HFFc6 (cell line): Measurements from ENCODE around the gene FRMD5. TPM values are rescaled to one million over a fixed set of nuclear protein-coding genes. Genes with fewer than 3 reads are reported as not detected.

Experiments used
- DNase-seq: peaks from one replicate; pipeline ENCODE4 v3.0.0-alpha.2; 2018
- H3K27ac Mint-ChIP-seq: 2 replicates; pipeline ENCODE4 v1.8.0; 2020; ENCODE audit warnings: mild to moderate bottlenecking, mixed read lengths
- H3K27me3 Mint-ChIP-seq: 2 replicates; pipeline ENCODE4 v1.8.0; 2021; ENCODE audit warnings: mild to moderate bottlenecking, moderate library complexity, mixed read lengths; ENCODE audit not compliant: insufficient read depth
- H3K36me3 Mint-ChIP-seq: 2 replicates; pipeline ENCODE4 v1.8.0; 2021; ENCODE audit warnings: low read depth, mixed read lengths
- H3K4me1 Mint-ChIP-seq: 2 replicates; pipeline ENCODE4 v1.8.0; 2020; ENCODE audit warnings: low read depth, mixed read lengths
- H3K4me3 Mint-ChIP-seq: 2 replicates; pipeline ENCODE4 v1.8.0; 2020; ENCODE audit warnings: mild to moderate bottlenecking, moderate library complexity, mixed read lengths
- H3K9me3 Mint-ChIP-seq: 2 replicates; pipeline ENCODE4 v1.8.0; 2020; ENCODE audit warnings: mild to moderate bottlenecking, mixed read lengths
- total RNA-seq, 6 experiments: library from RNA; stranded (reverse); fragmentation: NEBNext Ultra II Directional; extraction: Animal tissue kit (Norgen Biotek cat#: 25700); gene quantifications; 2 replicates in 1 of 6; 3 replicates in 5 of 6; pipeline ENCODE4 v1.2.3, GENCODE V29; 2021
- TF ChIP-seq, protein P1 (sequence below): fragments of 200-600 bp; sonication (generic); IDR thresholded peaks from 2 replicates; pipeline ENCODE4 v1.5.0; 2021; ENCODE audit warnings: antibody characterized with exemption, mild to moderate bottlenecking

The FRMD5 gene
- total RNA-seq, 6 experiments from 2014 or later, result 0.67 to 1.1 (median 0.94) TPM

DNA sequence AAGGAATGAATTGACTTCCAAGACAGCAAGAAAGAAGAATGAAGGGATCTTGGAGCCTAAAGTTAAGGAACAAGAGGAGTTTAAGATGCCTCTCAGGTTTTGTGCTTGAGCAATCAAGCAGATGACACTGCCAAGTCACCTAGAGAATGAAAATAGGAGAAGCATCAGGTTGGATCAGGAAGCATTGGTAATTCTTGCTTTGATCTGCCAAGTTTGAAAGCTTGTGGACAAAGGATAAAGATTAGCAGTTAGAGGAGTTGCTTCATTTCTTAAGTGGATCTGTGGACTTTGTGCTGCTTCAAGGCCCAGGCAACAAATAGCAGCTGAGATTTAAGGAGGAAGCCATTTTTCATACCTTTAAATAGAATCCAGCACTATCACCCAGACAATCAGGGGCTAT is 35.6 kb downstream of the FRMD5 start:
- no peaks in the 10 kb centered on the region for H3K9me3 Mint-ChIP-seq
- peaks cover 3% of the 10 kb centered on the region; the same call in 1 of the 2 replicates for H3K27me3 Mint-ChIP-seq
- no peak overlapping the region for H3K27ac Mint-ChIP-seq
- no peak overlapping the region for H3K4me3 Mint-ChIP-seq
- no peaks in the 10 kb centered on the region for H3K36me3 Mint-ChIP-seq
- TF ChIP-seq, protein P1, sequence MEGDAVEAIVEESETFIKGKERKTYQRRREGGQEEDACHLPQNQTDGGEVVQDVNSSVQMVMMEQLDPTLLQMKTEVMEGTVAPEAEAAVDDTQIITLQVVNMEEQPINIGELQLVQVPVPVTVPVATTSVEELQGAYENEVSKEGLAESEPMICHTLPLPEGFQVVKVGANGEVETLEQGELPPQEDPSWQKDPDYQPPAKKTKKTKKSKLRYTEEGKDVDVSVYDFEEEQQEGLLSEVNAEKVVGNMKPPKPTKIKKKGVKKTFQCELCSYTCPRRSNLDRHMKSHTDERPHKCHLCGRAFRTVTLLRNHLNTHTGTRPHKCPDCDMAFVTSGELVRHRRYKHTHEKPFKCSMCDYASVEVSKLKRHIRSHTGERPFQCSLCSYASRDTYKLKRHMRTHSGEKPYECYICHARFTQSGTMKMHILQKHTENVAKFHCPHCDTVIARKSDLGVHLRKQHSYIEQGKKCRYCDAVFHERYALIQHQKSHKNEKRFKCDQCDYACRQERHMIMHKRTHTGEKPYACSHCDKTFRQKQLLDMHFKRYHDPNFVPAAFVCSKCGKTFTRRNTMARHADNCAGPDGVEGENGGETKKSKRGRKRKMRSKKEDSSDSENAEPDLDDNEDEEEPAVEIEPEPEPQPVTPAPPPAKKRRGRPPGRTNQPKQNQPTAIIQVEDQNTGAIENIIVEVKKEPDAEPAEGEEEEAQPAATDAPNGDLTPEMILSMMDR, result no peak
- peaks cover 54% of the 10 kb centered on the region for H3K4me1 Mint-ChIP-seq
- no peak for DNase-seq

DNA sequence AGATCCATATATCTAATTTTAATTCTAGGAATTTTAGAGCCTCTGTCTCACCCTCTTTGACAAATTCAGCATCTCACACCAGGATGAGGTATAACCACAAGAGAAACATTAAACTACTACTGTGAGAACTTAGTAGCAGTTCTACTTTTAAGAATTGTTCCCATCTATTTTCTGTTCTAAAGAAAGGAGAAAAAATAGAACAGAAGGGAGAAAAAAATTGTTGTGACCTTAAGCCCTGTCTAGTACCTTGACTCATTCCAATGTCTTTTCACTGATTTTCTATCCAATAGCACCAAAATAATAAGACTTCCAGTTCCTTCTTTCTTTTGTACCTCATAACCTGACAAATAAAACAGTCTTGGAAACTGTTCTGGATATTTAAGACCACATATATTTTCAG is 37.0 kb downstream of the FRMD5 start:
- H3K27ac Mint-ChIP-seq, result peak overlapping the region; percentile 75
- TF ChIP-seq, protein P1, result no peak

DNA sequence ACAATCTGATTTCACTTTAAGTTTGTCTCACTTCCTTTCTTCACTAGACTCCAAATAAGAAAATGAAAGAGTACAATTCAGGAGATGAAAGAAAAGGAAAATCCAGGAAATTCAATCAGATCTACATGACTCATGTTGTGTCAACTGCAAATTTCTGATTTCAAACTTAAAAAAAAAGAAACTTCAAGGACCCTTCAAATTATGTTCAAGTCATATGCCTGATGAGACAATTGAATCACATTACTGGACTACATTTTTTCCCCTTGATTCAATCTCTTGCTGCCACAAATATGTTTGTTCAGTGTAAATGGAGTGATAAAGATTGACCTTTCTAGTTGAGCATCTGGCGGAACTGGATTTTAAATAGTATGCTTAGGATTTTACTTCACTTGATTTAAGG is 37.4 kb downstream of the FRMD5 start:
- H3K27me3 Mint-ChIP-seq, result peaks cover 3% of the 10 kb centered on the region; the same call in 1 of the 2 replicates
- DNase-seq, result peak; percentile 83
- no peaks in the 10 kb centered on the region for H3K9me3 Mint-ChIP-seq
- H3K4me3 Mint-ChIP-seq, result peak overlapping the region; percentile 54
- H3K4me1 Mint-ChIP-seq, result peaks cover 46% of the 10 kb centered on the region
- TF ChIP-seq, protein P1, result no peak
- H3K36me3 Mint-ChIP-seq, result no peaks in the 10 kb centered on the region
- peak overlapping the region; percentile 75 for H3K27ac Mint-ChIP-seq

More for the DNA sequence above, 37.0 kb downstream of the FRMD5 start:
- Mint-ChIP-seq H3K27me3 (peaks cover 3% of the 10 kb centered on the region; the same call in 1 of the 2 replicates), H3K36me3 (no peaks in the 10 kb centered on the region), H3K9me3 (no peaks in the 10 kb centered on the region), H3K4me3 (peak overlapping the region; percentile 54), H3K4me1 (peaks cover 48% of the 10 kb centered on the region)
- DNase-seq, result no peak

DNA sequence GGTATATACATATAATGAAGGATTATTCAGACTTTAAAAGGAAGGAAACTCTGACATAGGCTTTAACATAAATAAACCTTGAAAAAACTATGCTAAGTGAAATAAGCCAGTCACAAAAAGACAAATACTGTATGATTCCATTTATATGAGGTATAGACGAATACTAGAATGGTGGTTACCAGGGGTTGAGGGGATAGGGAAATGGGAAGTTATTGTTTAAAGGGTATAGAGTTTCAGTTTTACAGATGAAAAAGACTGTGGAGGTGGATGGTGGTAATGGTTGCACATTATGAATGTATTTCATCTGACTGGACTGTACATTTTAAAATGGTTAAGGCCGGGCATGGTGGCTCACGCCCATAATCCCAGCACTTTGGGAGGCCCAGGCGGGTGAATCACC is 41.7 kb downstream of the FRMD5 start:
- Mint-ChIP-seq H3K4me1 (peaks cover 32% of the 10 kb centered on the region), H3K27me3 (no peaks in the 10 kb centered on the region), H3K36me3 (no peaks in the 10 kb centered on the region), H3K9me3 (no peaks in the 10 kb centered on the region), H3K27ac (no peak overlapping the region), H3K4me3 (no peak overlapping the region)
- no peak for DNase-seq
- TF ChIP-seq, protein P1, result no peak

DNA sequence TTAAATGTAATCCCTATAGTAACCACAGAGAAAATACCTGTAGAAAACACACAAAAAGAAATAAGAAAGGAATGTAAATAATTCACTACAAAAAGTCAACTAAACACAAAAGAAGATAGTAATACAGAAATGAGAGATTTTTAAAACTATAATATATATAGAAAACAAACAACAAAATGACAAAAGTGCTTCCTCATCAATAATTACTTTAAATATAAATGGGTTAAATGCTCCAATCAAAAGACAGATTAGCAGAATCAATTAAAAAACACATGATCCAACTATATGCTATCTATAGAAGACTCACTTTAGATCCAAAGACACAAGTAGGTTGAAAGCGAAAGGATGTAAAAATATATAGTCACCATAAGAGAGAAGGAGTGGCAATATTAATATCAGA is 45.8 kb downstream of the FRMD5 start:
- Mint-ChIP-seq H3K9me3 (no peaks in the 10 kb centered on the region), H3K36me3 (no peaks in the 10 kb centered on the region), H3K4me1 (peaks cover 6% of the 10 kb centered on the region; the same call in 1 of the 2 replicates), H3K4me3 (no peak overlapping the region), H3K27me3 (no peaks in the 10 kb centered on the region), H3K27ac (no peak overlapping the region)
- DNase-seq, result no peak
- TF ChIP-seq, protein P1, result no peak

DNA sequence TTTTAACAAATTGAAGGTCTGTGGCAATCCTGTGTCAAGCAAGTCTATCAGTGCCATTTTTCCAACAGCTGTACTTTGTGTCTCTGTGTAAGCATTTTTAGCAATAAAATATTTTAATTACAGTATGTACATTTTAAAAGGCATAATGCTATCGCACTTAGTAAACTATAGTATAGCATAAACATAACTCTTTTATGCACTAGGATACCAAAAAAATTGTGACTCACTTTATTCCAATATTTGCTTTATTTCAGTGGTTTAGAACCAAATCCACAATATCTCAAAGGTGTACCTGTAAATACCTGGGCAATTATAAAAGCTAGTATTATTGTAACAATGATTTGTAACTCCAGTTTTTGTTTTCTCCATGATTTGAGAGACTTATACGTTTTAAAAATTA is 46.5 kb downstream of the FRMD5 start:
- no peak for DNase-seq
- Mint-ChIP-seq H3K36me3 (no peaks in the 10 kb centered on the region), H3K4me1 (peaks cover 6% of the 10 kb centered on the region; the same call in 1 of the 2 replicates), H3K27ac (no peak overlapping the region), H3K27me3 (no peaks in the 10 kb centered on the region), H3K4me3 (no peak overlapping the region), H3K9me3 (no peaks in the 10 kb centered on the region)
- TF ChIP-seq, protein P1, result no peak
